ENCODE measurements around the gene AFF3.

- TF ChIP-seq CTCF (IDR thresholded peaks at IDR 0.05; ENCODE audit: low read depth, low read length, poor library complexity, severe bottlenecking) (no peak), EZH2phosphoT487 (IDR thresholded peaks at IDR 0.05; ENCODE audit: borderline replicate concordance, low read length) (no peak)
These were observed 110.8 kb downstream of the AFF3 start for GRCh38 chr2:100031604-100032003.
